ENCODE results near the gene HECTD4.
"Not testable (repeated sequence)": the region's sequence is repeated elsewhere in the genome, so short reads cannot be mapped to it uniquely, and the experiment has no call there.

HECTD4 gene

GRCh38 chr12:112266473-112266872 is 115.8 kb downstream of the HECTD4 start:
- no peak for DNase-seq (ENCODE audit: low read depth)

GRCh38 chr12:112261559-112261958 is 120.7 kb downstream of the HECTD4 start:
- peak; percentile 6 for DNase-seq (ENCODE audit: low read depth)

GRCh38 chr12:112258926-112259325 is 123.3 kb downstream of the HECTD4 start:
- no peak for DNase-seq (ENCODE audit: low read depth)

- no peak for DNase-seq (ENCODE audit: low read depth)
Observed at GRCh38 chr12:112256780-112257179, 125.5 kb downstream of the HECTD4 start.

GRCh38 chr12:112252184-112252583 is 130.0 kb downstream of the HECTD4 start:
- DNase-seq (ENCODE audit: low read depth), result peak; percentile 5

- not testable (repeated sequence) for DNase-seq (ENCODE audit: low read depth)
Observed at GRCh38 chr12:112244902-112245301, 137.3 kb downstream of the HECTD4 start.

- no peak for DNase-seq (ENCODE audit: low read depth)
Observed at GRCh38 chr12:112243255-112244110, 138.7 kb downstream of the HECTD4 start.

- no peak for DNase-seq (ENCODE audit: low read depth)
Observed at GRCh38 chr12:112241176-112241575, 141.1 kb downstream of the HECTD4 start.

GRCh38 chr12:112239881-112240280 is 142.3 kb downstream of the HECTD4 start:
- DNase-seq (ENCODE audit: low read depth), result no peak

GRCh38 chr12:112239020-112239419 is 143.2 kb downstream of the HECTD4 start:
- DNase-seq (ENCODE audit: low read depth), result no peak

- no peak for DNase-seq (ENCODE audit: low read depth)
Observed at GRCh38 chr12:112238441-112238840, 143.8 kb downstream of the HECTD4 start.

- no peak for DNase-seq (ENCODE audit: low read depth)
Observed at GRCh38 chr12:112236786-112237185, 145.4 kb downstream of the HECTD4 start.

GRCh38 chr12:112236386-112236785 is 145.8 kb downstream of the HECTD4 start:
- peak; percentile 56 for DNase-seq (ENCODE audit: low read depth)

GRCh38 chr12:112234303-112234702 is 147.9 kb downstream of the HECTD4 start:
- DNase-seq (ENCODE audit: low read depth), result no peak

GRCh38 chr12:112233242-112233641 is 149.0 kb downstream of the HECTD4 start:
- DNase-seq (ENCODE audit: low read depth), result no peak

- no peak for DNase-seq (ENCODE audit: low read depth)
Observed at GRCh38 chr12:112230136-112230535, 152.1 kb downstream of the HECTD4 start.

- DNase-seq (ENCODE audit: low read depth), result no peak
Observed at GRCh38 chr12:112226768-112227167, 155.5 kb downstream of the HECTD4 start.

- not testable (repeated sequence) for DNase-seq (ENCODE audit: low read depth)
Observed at GRCh38 chr12:112220628-112221027, 161.6 kb downstream of the HECTD4 start.

- peak; percentile 19 for DNase-seq (ENCODE audit: low read depth)
Observed at GRCh38 chr12:112219195-112219594, 163.0 kb downstream of the HECTD4 start.

- peak; percentile 55 for DNase-seq (ENCODE audit: low read depth)
Observed at GRCh38 chr12:112218150-112218549, 164.1 kb downstream of the HECTD4 start.

GRCh38 chr12:112217647-112218046 is 164.6 kb downstream of the HECTD4 start:
- DNase-seq (ENCODE audit: low read depth), result no peak

- no peak for DNase-seq (ENCODE audit: low read depth)
Observed at GRCh38 chr12:112216223-112216622, 166.0 kb downstream of the HECTD4 start.

- DNase-seq (ENCODE audit: low read depth), result no peak
Observed at GRCh38 chr12:112214064-112214463, 168.2 kb downstream of the HECTD4 start.
